H9 (cell line): ENCODE data around the gene OOSP1. TPM values are rescaled to one million over a fixed set of nuclear protein-coding genes. Genes with fewer than 3 reads are reported as not detected.
A peak's percentile ranks its signal among the peaks of the same experiment; 100 is the strongest.

Experiments used
- DNase-seq: peaks from one replicate; pipeline ENCODE4 v3.0.0-alpha.2; 2017
- H2AFZ ChIP-seq: one replicate; pipeline ENCODE4 v1.6.1; 2013; ENCODE audit warnings: mild to moderate bottlenecking, low read length, control low read depth, moderate library complexity
- H2AK5ac ChIP-seq: 2 replicates; pipeline ENCODE4 v1.6.1; 2013; ENCODE audit warnings: low read length, control low read depth, mixed read lengths; ENCODE audit not compliant: insufficient read length
- H2BK120ac ChIP-seq: one replicate; pipeline ENCODE4 v1.6.1; 2013; ENCODE audit warnings: low read depth, mild to moderate bottlenecking, low read length, control low read depth, inconsistent platforms; ENCODE audit not compliant: poor library complexity, severe bottlenecking
- H2BK12ac ChIP-seq: 2 replicates; pipeline ENCODE4 v1.6.1; 2013; ENCODE audit warnings: low read length, control low read depth, mixed read lengths, low read depth; ENCODE audit not compliant: insufficient read length
- H2BK15ac ChIP-seq: 2 replicates; pipeline ENCODE4 v1.6.1; 2013; ENCODE audit warnings: low read depth, low read length, control low read depth
- H2BK20ac ChIP-seq: one replicate; pipeline ENCODE4 v1.6.1; 2013; ENCODE audit warnings: low read depth, mild to moderate bottlenecking, low read length, control low read depth, inconsistent platforms; ENCODE audit not compliant: poor library complexity, severe bottlenecking
- H2BK5ac ChIP-seq: 2 replicates; pipeline ENCODE4 v1.6.1; 2013; ENCODE audit warnings: low read length, control low read depth, mixed read lengths; ENCODE audit not compliant: insufficient read length
- H3K14ac ChIP-seq: 2 replicates; pipeline ENCODE4 v1.6.1; 2013; ENCODE audit warnings: low read length, control low read depth; ENCODE audit not compliant: insufficient read depth
- H3K18ac ChIP-seq: 2 replicates; pipeline ENCODE4 v1.6.1; 2013; ENCODE audit warnings: low read depth, mild to moderate bottlenecking, mixed read lengths, low read length, control low read depth; ENCODE audit not compliant: insufficient read length
- H3K23ac ChIP-seq: 2 replicates; pipeline ENCODE4 v1.6.1; 2013; ENCODE audit warnings: low read length, control low read depth, mixed read lengths, low read depth; ENCODE audit not compliant: insufficient read length
- H3K23me2 ChIP-seq: 2 replicates; pipeline ENCODE4 v1.6.1; 2013; ENCODE audit warnings: low read depth, mild to moderate bottlenecking, mixed read lengths, low read length, control low read depth; ENCODE audit not compliant: insufficient read length, poor library complexity, severe bottlenecking
- H3K27ac ChIP-seq: 2 replicates; pipeline ENCODE4 v1.5.1; 2013; ENCODE audit warnings: low read length, control low read depth, mixed read lengths, low read depth; ENCODE audit not compliant: insufficient read length
- H3K27me3 ChIP-seq: 2 replicates; pipeline ENCODE4 v1.6.1; 2013; ENCODE audit warnings: low read length, control low read depth, inconsistent platforms; ENCODE audit not compliant: insufficient read depth
- H3K4ac ChIP-seq: 2 replicates; pipeline ENCODE4 v1.6.1; 2013; ENCODE audit warnings: low read depth, mild to moderate bottlenecking, control low read depth, inconsistent platforms, low read length, moderate library complexity
- H3K4me1 ChIP-seq: 2 replicates; pipeline ENCODE4 v1.6.1; 2013; ENCODE audit warnings: low read length, control low read depth, inconsistent platforms; ENCODE audit not compliant: insufficient read depth
- H3K4me2 ChIP-seq: 2 replicates; pipeline ENCODE4 v1.6.1; 2013; ENCODE audit warnings: low read length, control low read depth, mixed read lengths; ENCODE audit not compliant: insufficient read length, insufficient read depth
- H3K56ac ChIP-seq: 2 replicates; pipeline ENCODE4 v1.6.1; 2013; ENCODE audit warnings: low read depth, mild to moderate bottlenecking, mixed read lengths, low read length, control low read depth; ENCODE audit not compliant: insufficient read length
- H3K79me1 ChIP-seq: 2 replicates; pipeline ENCODE4 v1.6.1; 2013; ENCODE audit warnings: low read depth, mild to moderate bottlenecking, moderate library complexity, low read length, control low read depth, inconsistent platforms; ENCODE audit not compliant: insufficient read depth, poor library complexity, severe bottlenecking
- H3K79me2 ChIP-seq: 2 replicates; pipeline ENCODE4 v1.6.1; 2013; ENCODE audit warnings: low read length, control low read depth, inconsistent platforms; ENCODE audit not compliant: insufficient read depth
- H3K9ac ChIP-seq: 2 replicates; pipeline ENCODE4 v1.6.1; 2013; ENCODE audit warnings: low read length, control low read depth, mixed read lengths; ENCODE audit not compliant: insufficient read length; ENCODE audit errors: extremely low read depth
- H3K9me3 ChIP-seq: one replicate; pipeline ENCODE4 v1.6.1; 2013; ENCODE audit warnings: low read depth, low read length, inconsistent platforms; ENCODE audit not compliant: control insufficient read depth
- H3T11ph ChIP-seq: one replicate; pipeline ENCODE4 v1.6.1; 2013; ENCODE audit warnings: mild to moderate bottlenecking, low read length, control low read depth, inconsistent platforms
- H4K20me1 ChIP-seq: one replicate; pipeline ENCODE4 v1.6.1; 2013; ENCODE audit not compliant: control insufficient read depth, insufficient read length, insufficient read depth
- H4K5ac ChIP-seq: 2 replicates; pipeline ENCODE4 v1.6.1; 2013; ENCODE audit warnings: low read depth, mild to moderate bottlenecking, mixed read lengths, low read length, control low read depth; ENCODE audit not compliant: insufficient read length
- H4K8ac ChIP-seq: replicated peaks from 2 replicates; pipeline ENCODE4 v1.6.1; 2013; ENCODE audit warnings: low read length, control low read depth, mixed read lengths, low read depth; ENCODE audit not compliant: insufficient read length
- H4K91ac ChIP-seq: 2 replicates; pipeline ENCODE4 v1.6.1; 2013; ENCODE audit warnings: low read depth, mild to moderate bottlenecking, moderate library complexity, mixed read lengths, low read length, control low read depth; ENCODE audit not compliant: insufficient read length
- H3K27ac Mint-ChIP-seq, 3 experiments: 2 replicates in 2 of 3; 3 replicates in 1 of 3; pipeline ENCODE4 v1.8.0; 2020 to 2021; ENCODE audit warnings: mixed read lengths in 3 of 3, mild to moderate bottlenecking in 1 of 3, moderate library complexity in 1 of 3
- H3K27me3 Mint-ChIP-seq: 2 replicates; pipeline ENCODE4 v1.8.0; 2021; ENCODE audit warnings: low read depth, mild to moderate bottlenecking, moderate library complexity, mixed read lengths
- H3K36me3 Mint-ChIP-seq, 3 experiments: 2 replicates in 2 of 3; 3 replicates in 1 of 3; pipeline ENCODE4 v1.8.0; 2020 to 2021; ENCODE audit warnings: low read depth in 3 of 3, mixed read lengths in 3 of 3; ENCODE audit not compliant: insufficient read depth in 1 of 3
- H3K4me1 Mint-ChIP-seq, 2 experiments: 2 replicates each; pipeline ENCODE4 v1.8.0; 2020; ENCODE audit warnings: mixed read lengths in 2 of 2
- H3K4me3 Mint-ChIP-seq, 2 experiments: 2 replicates in 1 of 2; 3 replicates in 1 of 2; pipeline ENCODE4 v1.8.0; 2020 to 2021; ENCODE audit warnings: mild to moderate bottlenecking in 2 of 2, mixed read lengths in 2 of 2, moderate library complexity in 1 of 2
- H3K9me3 Mint-ChIP-seq, 2 experiments: 2 replicates in 1 of 2; 3 replicates in 1 of 2; pipeline ENCODE4 v1.8.0; 2020; ENCODE audit warnings: mild to moderate bottlenecking in 2 of 2, mixed read lengths in 2 of 2, moderate library complexity in 1 of 2
- CTCF ChIP-seq: fragments of 200-600 bp; sonication (generic); conservative IDR thresholded peaks from 3 replicates; pipeline ENCODE4 v1.8.0; 2021; ENCODE audit warnings: antibody characterized with exemption, mild to moderate bottlenecking
- WGBS: extraction: QIAGEN DNeasy Blood & Tissue Kit; methylation state at CpG from one replicate; pipeline ENCODE4 v1.1.7; 2013; ENCODE audit warnings: missing lambda C conversion rate, low lambda C conversion rate, mixed read lengths; ENCODE audit not compliant: insufficient read length; ENCODE audit errors: extremely low coverage; 5-methylcytosine and 5-hydroxymethylcytosine counted together
- total RNA-seq: library from RNA; stranded (reverse); gene quantifications from 2 replicates; pipeline ENCODE4 v1.2.1, GENCODE V29; 2021

Gene OOSP1
- total RNA-seq, 1 experiment from 2014 or later: not detected

GRCh38 chr11:59898046-59898445 lies 40.2 kb upstream of the OOSP1 start:
- Histone ChIP-seq H3K14ac (no peak overlapping the region), H4K91ac (no peak overlapping the region), H4K20me1 (no peaks in the 10 kb centered on the region), H3K9ac (no peak overlapping the region), H3K27me3 (no peaks in the 10 kb centered on the region), H2BK120ac (no peak overlapping the region), H2BK5ac (no peak overlapping the region), H3K4me1 (no peaks in the 10 kb centered on the region; the same call in 1 of the 2 replicates), H3K56ac (no peak overlapping the region), H3K4me2 (no peak overlapping the region), H3K23me2 (no peaks in the 10 kb centered on the region), H2BK15ac (no peak overlapping the region), H3K23ac (no peak overlapping the region), H3K79me2 (no peaks in the 10 kb centered on the region), H3K79me1 (no peaks in the 10 kb centered on the region), H2AK5ac (no peak overlapping the region), H3K9me3 (no peaks in the 10 kb centered on the region), H4K8ac (no peak overlapping the region), H2BK12ac (no peak overlapping the region), H3K27ac (no peak overlapping the region), H2BK20ac (no peak overlapping the region), H3K4ac (no peak overlapping the region), H4K5ac (no peak overlapping the region), H2AFZ (no peak overlapping the region), H3K18ac (no peak overlapping the region), H3T11ph (no peak overlapping the region)
- no peak for DNase-seq
- H3K4me3 Mint-ChIP-seq: no peak overlapping the region
- 0 out of 7 replicates have a peak overlapping the region, but pooled peaks of 1 of the 3 experiments have one; percentile 9 for H3K27ac Mint-ChIP-seq
- no peaks in the 10 kb centered on the region for H3K36me3 Mint-ChIP-seq
- TF ChIP-seq CTCF: no peak
- peaks cover 9 to 14% of the 10 kb centered on the region in 2 experiments for H3K4me1 Mint-ChIP-seq
- H3K27me3 Mint-ChIP-seq: no peaks in the 10 kb centered on the region
- WGBS: no CpG with 5 or more reads among the region's 31 CpGs
- H3K9me3 Mint-ChIP-seq: no peaks in the 10 kb centered on the region
